IMR-90 (cell line): ENCODE data around the gene TFAP2E.

Experiments
- CTCF ChIP-seq: conservative IDR thresholded peaks from 2 replicates; pipeline ENCODE4 v1.5.1; 2012; ENCODE audit warnings: mild to moderate bottlenecking, low read depth, low read length, improper control_type of control experiment
- MXI1 ChIP-seq: IDR thresholded peaks from 2 replicates; pipeline ENCODE4 v1.6.1; 2012; ENCODE audit warnings: low read depth, mild to moderate bottlenecking, low read length, moderate library complexity, borderline replicate concordance
- TF ChIP-seq, protein P1 (sequence below): fragments of 150-350 bp; IDR thresholded peaks from 2 replicates; pipeline ENCODE4 v1.6.1; 2017; ENCODE audit warnings: mild to moderate bottlenecking, antibody characterized with exemption, low read length, low read depth

GRCh38 chr1:35587736-35588135, 14.6 kb downstream of the TFAP2E start:
- no peak for TF ChIP-seq MXI1
- TF ChIP-seq CTCF, result no peak
- TF ChIP-seq, protein P1, sequence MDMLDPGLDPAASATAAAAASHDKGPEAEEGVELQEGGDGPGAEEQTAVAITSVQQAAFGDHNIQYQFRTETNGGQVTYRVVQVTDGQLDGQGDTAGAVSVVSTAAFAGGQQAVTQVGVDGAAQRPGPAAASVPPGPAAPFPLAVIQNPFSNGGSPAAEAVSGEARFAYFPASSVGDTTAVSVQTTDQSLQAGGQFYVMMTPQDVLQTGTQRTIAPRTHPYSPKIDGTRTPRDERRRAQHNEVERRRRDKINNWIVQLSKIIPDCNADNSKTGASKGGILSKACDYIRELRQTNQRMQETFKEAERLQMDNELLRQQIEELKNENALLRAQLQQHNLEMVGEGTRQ, result no peak
